ENCODE results near the gene CORT.
A peak's percentile ranks its signal among the peaks of the same experiment; 100 is the strongest.

The CORT gene

DNA sequence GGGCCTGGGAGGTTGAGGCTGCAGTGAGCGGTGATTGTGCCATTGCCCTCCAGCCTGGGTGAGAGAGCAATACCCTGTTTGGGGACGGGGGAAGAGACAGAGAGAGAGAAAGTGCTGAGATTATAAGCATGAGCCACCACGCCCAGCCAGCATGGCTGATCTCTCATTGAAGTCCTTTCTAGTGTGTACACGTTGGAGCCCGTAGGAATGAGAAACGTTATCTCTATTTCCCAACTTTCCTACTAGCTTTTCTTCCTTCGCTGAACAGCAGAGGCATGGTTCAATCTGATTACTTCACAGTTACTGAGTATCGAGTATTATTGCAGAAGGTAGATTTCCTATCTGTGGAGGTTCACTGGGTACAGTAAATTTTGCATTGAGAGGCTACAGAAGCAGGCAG is 29.5 kb downstream of the CORT start:
- DNase-seq = no peak

DNA sequence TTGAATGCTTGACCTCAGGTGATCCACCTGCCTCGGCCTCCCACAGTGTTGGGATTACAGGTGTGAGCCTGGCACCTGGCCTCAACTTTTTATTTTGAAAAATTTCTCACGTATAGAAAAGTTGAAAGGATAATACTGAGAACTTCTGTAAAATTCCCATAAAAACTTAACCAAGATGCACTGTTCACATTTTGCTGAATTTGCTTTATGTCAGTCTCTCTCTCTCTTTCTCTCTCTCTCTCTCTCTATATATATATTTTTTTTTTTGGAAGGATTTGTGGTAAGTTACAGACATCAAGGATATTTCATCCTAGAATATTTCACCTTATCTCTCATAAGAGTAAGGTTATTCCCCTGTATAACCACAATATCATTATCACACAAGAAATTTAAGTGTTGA is 30.8 kb downstream of the CORT start:
- DNase-seq = no peak

DNA sequence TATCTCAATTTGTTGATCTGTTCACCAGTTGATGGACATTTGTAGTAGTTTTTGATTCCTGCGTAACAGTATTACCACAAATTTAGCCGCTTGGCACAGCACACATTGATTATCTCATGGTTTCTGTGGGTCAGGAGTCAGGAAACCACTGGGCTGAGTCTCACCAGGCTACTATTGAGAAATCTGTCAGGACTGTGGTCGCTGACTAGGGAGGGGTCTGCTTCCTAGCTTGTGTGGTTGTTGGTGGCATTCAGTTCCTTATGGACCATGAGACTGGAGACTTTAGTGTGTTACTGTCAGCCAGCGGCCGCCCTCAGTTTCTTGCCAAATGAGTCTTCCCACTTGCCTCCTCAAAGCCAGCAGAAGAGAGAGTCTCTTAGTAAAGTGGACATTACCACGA is 34.7 kb downstream of the CORT start:
- no peak for DNase-seq

DNA sequence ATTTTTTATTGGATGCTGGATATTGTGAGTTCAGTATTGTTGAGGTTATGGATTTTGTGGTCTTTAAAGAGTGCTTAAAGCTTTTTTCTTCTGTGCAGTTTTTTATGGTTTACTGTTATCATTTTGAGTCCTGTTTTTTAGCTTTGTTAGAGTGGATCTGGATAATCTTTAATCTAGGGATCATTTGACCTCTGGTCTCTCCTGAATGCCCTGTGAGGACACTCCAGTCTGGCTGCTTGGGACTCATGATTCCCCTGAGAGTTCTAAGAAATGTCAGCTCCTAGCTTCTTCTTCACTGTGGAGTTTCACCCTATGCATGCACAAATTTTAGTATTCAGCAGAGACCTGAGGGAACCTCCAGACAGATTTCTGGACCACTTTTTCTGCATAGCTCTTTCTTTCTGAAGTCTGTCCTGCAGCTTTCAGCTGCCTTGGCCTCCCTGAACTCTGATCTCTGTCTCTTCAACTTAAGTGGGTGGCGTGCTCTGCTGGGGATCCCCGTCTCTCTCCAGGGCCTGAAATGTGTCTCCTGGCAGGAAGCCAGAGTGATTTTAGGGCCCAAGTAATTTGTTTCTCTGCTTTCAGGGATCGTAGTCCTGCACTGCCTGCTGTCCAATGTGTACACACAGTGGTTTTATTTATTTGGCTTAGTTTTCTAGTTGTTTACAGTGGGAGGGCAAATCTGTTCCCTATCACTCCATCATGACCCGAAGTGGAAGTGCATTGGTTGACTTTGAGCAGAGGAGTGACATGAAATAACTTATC is 39.6 kb downstream of the CORT start:
- no peak for DNase-seq

DNA sequence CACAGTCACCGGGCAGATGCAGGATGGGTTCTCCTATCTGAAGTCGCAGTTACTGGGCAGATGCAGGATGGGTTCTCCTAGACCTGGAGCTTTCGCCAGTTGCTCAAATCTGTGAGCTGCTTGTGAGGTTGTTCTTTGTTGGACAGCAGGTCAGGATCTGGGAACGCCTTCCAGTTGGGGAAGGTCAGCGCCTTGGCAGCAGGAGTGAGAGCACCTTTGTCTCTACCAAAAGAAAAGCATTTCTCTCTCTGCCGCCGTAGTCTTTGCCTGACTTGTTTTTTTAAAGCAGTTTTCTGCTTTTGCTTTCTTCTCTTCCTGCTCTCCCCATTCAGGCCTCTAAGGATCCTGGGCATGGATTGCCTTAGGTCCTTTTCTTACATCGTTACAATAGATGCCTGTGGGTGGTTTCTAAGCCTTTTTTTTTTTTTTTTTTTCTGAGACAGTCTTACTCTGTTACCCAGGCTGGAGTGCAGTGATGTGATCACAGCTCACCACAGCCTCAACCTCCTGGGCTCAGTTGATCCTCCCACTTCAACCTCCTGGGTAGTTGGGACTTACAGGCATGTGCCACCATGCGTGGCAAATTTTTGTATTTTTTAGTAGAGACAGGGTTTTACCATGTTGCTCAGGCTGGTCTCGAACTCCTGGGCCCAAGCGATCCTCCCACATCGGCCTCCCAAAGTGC is 40.6 kb downstream of the CORT start:
- no peak for DNase-seq

DNA sequence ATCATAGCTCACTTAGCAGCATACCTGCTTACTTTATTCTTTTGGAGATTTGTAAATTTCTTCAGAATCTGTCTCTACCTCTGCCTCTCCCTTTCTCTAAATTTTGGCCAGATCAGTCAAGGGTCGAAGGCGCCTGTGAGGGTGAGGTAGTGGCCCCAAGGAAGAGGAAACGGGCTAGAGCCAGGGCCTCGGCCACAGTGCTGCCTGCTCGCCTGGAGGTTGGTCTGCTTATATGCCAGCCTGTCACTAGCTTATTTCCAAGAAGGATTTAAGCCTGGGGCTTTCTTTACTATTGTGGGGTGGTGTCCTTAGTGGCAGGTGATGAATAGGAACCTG is 44.6 kb downstream of the CORT start:
- no peak for DNase-seq

DNA sequence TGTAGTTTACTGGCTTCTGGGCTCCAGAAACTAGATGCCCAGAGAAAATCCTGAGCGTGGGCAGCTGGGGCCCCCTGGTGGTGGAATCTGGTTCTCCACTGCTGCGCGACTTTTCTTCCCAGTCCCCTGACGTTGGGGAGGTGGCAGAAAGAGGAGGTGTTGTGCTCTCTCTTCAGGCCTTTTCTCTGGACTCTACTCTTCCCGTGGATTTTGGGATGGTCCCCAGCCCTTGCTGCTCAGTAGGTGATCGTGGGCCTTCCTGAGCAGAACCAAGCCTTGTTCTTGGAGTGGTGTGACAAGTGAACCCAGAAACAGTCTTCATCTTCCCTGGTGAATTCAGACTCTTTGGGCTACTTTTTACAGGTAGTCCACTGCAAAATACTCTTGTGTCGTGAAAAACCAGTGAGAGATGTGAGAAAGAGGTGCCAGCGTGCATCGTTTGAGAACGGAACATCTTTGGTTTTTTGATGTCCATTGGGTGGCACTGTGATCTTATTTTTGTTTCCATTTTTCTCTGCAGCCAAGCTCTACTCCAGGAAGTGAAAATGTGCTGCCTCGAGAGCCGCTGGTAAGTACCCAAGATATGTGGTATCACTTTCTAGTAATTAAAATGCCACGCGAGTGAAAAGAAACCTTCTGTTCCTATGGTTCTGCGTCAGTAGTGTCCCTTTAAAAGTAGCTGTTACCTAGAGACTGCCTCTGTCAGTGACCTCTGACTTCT is 45.1 kb downstream of the CORT start:
- DNase-seq = peak; percentile 22

DNA sequence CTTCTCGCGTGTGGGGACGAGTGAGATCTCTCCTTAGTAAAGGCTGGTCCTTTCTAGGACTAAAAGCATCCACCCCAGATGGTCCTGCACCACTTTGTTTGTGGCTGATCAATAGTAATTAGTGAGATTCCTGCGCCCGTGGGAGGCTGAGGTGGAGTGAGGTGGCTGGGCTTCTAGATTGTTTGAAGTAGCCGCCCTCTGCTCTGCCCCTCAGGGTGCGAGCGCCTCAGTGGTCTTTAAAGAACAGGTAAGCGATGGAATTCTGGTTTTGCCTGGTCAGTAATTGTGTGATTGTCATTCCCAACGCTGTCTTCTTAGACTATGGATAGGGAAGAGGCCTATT is 45.6 kb downstream of the CORT start:
- DNase-seq = no peak

DNA sequence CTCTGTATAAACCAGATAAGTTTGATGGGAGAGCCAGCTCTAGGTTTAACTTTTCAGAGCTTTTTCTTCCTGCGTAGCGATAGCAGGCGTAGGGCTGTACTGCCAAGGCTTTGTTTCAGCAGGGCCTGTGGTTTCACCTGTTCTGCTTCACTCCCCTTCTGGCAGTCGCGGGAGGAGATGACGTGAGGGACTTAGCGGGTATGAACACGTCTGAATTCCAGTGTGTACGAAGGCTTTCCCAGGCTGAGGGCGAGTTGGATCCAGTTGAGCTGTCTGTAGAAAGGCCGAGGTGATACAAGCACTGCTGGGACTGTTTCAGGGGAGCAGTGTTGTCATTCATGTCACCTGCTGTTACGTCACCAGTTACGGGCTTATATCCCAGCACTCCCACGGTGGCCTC is 46.1 kb downstream of the CORT start:
- no peak for DNase-seq

DNA sequence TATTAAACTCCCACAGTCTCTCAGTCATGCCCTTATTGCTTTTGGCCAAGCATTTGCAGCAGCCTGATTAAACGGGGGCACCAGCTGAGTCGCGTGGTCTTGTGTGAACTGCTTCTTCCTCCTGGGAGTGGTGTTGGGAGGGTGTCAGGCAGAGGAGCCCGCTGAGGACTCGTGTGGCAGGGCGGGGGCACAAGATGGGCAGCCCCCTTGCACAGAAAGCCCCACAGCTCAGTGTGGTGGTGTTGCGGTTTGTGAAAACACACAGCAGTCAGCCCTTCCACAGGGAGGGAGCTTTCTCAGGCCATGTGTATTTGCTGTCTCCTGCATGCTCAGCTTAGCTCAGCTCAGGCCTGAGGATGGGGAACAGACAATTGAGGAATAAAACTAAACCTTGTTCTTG is 47.3 kb downstream of the CORT start:
- no peak for DNase-seq

DNA sequence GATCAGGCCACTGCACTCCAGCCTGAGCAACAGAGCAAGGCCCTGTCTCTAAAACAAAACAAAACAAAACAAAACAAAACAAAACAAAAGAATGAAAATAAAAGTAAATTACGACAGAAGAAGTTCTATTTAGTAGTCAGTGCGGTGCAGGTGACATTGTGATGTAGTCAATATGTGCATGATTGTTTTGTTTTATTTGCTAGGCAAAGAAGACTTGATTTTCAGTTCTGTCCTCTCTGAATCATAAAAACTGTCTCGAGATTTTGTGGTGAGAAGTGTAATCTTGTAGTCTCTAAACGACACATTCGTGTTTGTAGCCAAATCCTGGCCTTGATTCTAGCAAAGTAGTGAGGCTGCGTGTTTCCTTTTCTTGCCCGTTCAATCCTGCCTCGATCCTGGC is 48.4 kb downstream of the CORT start:
- DNase-seq = no peak

All from NCI-H1417 treated with DMSO at 0.1 percent for 48 hours (cell line).